Panc1 (cell line): ENCODE data around the gene ZNF248. TPM values are rescaled to one million over a fixed set of nuclear protein-coding genes. Genes with fewer than 3 reads are reported as not detected.

Source experiments
- ATAC-seq: fragments of 200-7000 bp; cut with Tn5 transposase; 2 replicates; pipeline ENCODE4 v1.9.1; 2020; ENCODE audit warnings: mild to moderate bottlenecking, moderate library complexity
- BruUV-seq: library from RNA; stranded (reverse); fragments of 400-500 nt; replicated peaks from 2 replicates; lab custom pipeline; 2021; lab: Mats Ljungman, UMichigan
- CTCF ChIA-PET: fragments of 300-600 bp; sonication (Branson Sonifier 250); formaldehyde crosslinking; loops from one replicate; lab custom pipeline; 2022; ENCODE audit warnings: antibody characterized with exemption; lab: Charles Lee
- POLR2A ChIA-PET: fragments of 300-600 bp; sonication (Branson Sonifier 250); formaldehyde crosslinking; loops from one replicate; lab custom pipeline; 2022; ENCODE audit warnings: antibody characterized with exemption; lab: Charles Lee
- DNase-seq: peaks from one replicate; pipeline ENCODE4 v3.0.0-alpha.2; 2010; ENCODE audit warnings: low read depth, low spot score
- H3K27ac ChIP-seq: 2 replicates; pipeline ENCODE4 v1.5.1; 2011; ENCODE audit warnings: mild to moderate bottlenecking, low read length, inconsistent platforms
- H3K27me3 ChIP-seq: fragments of 200-500 bp; sonication (Bioruptor generic); 2 replicates; pipeline ENCODE4 v1.6.0; 2014; ENCODE audit warnings: low read length, inconsistent platforms; ENCODE audit not compliant: control insufficient read depth, insufficient read depth
- H3K36me3 ChIP-seq: fragments of 200-500 bp; sonication (Bioruptor generic); 2 replicates; pipeline ENCODE4 v1.5.1; 2014; ENCODE audit warnings: inconsistent platforms, mild to moderate bottlenecking, low read length, moderate library complexity; ENCODE audit not compliant: control insufficient read depth, insufficient read depth
- H3K4me1 ChIP-seq: 2 replicates; pipeline ENCODE4 v1.5.1; 2011; ENCODE audit warnings: inconsistent platforms, mild to moderate bottlenecking, low read length, moderate library complexity; ENCODE audit not compliant: control insufficient read depth, insufficient read depth
- H3K4me3 ChIP-seq, 2 experiments: 2 replicates each; pipeline ENCODE4 v1.5.1; 2011 to 2012; ENCODE audit warnings: low read depth in 2 of 2, low read length in 2 of 2, mild to moderate bottlenecking in 2 of 2, inconsistent platforms in 1 of 2, moderate library complexity in 1 of 2
- H3K9me3 ChIP-seq: fragments of 200-500 bp; sonication (Bioruptor generic); 2 replicates; pipeline ENCODE4 v1.5.1; 2014; ENCODE audit warnings: low read depth, mild to moderate bottlenecking, inconsistent platforms, low read length, moderate library complexity; ENCODE audit not compliant: control insufficient read depth, insufficient read depth
- CTCF ChIP-seq: fragments of 450-650 bp; IDR thresholded peaks from 2 replicates; pipeline ENCODE4 v1.5.1; 2017; ENCODE audit warnings: mild to moderate bottlenecking
- POLR2AphosphoS5 ChIP-seq: IDR thresholded peaks from 2 replicates; pipeline ENCODE4 v1.6.1; 2012; ENCODE audit warnings: mild to moderate bottlenecking, low read depth, low read length, moderate library complexity
- REST ChIP-seq, 2 experiments: IDR thresholded peaks; 2 replicates each; pipeline ENCODE4 v1.6.1; 2011 to 2012; ENCODE audit warnings: low read depth in 2 of 2, control low read depth in 1 of 2, low read length in 1 of 2, mild to moderate bottlenecking in 1 of 2, moderate library complexity in 1 of 2; ENCODE audit not compliant: insufficient read depth in 1 of 2
- SIN3A ChIP-seq: IDR thresholded peaks from 2 replicates; pipeline ENCODE4 v1.6.1; 2012; ENCODE audit warnings: low read depth, mild to moderate bottlenecking, low read length, moderate library complexity, borderline replicate concordance; ENCODE audit not compliant: insufficient read depth
- TCF7L2 ChIP-seq: IDR thresholded peaks from 2 replicates; pipeline ENCODE4 v1.6.1; 2011; ENCODE audit warnings: mild to moderate bottlenecking, low read depth, low read length, inconsistent platforms
- in situ Hi-C: cut with HindIII; loops from 2 replicates; pipeline ENCODE4 v1.10.0; 2016; ENCODE audit warnings: low sequenced_read_pairs, low pct_unique_long_range_greater_than_20kb
- intact Hi-C: fragments of 100-400 bp; cut with micrococcal nuclease; formaldehyde crosslinking; loops from one replicate; pipeline ENCODE4 v1.10.0; 2022; ENCODE audit not compliant: unreplicated experiment
- total RNA-seq: library from RNA; stranded (reverse); gene quantifications from one replicate; pipeline ENCODE4 v1.2.1, GENCODE V29; 2021; ENCODE audit not compliant: unreplicated experiment

ZNF248 gene
- total RNA-seq, 1 experiment from 2014 or later, result 8.1 TPM

- BruUV-seq, result no TSS peak
- Histone ChIP-seq H3K9me3 (no peaks in the 10 kb centered on the region), H3K4me1 (peaks cover 3% of the 10 kb centered on the region; the same call in 1 of the 2 replicates), H3K27ac (no peak overlapping the region; the same call in 1 of the 2 replicates), H3K4me3 (peak overlapping the region; percentile 24 to 80; a peak in 2 of 4 replicates), H3K36me3 (no peaks in the 10 kb centered on the region; the same call in 1 of the 2 replicates), H3K27me3 (no peaks in the 10 kb centered on the region)
- TF ChIP-seq CTCF (no peak), POLR2AphosphoS5 (no peak), TCF7L2 (no peak), SIN3A (no peak), REST (IDR thresholded peaks at IDR 0.05; ENCODE audit: insufficient read depth in 1 of 2, low read depth in 2 of 2, low read length in 1 of 2) (no peak)
- ChIA-PET POLR2A (no interaction called here), CTCF (no interaction called here)
- no peak for ATAC-seq
- in situ Hi-C loops, result no loop called here
- intact Hi-C loops, result no loop called here
- DNase-seq, result no peak
These were observed 1.8 kb downstream of the ZNF248 start for GRCh38 chr10:37855636-37856035.

- Histone ChIP-seq H3K4me1 (peaks cover 3% of the 10 kb centered on the region; the same call in 1 of the 2 replicates), H3K4me3 (no peak overlapping the region), H3K36me3 (no peaks in the 10 kb centered on the region; the same call in 1 of the 2 replicates), H3K9me3 (no peaks in the 10 kb centered on the region), H3K27ac (no peak overlapping the region), H3K27me3 (no peaks in the 10 kb centered on the region)
- TF ChIP-seq CTCF, result no peak
- TF ChIP-seq TCF7L2, result no peak
- TF ChIP-seq REST (IDR thresholded peaks at IDR 0.05; ENCODE audit: insufficient read depth in 1 of 2, low read depth in 2 of 2, low read length in 1 of 2), result no peak
- TF ChIP-seq SIN3A, result no peak
- TF ChIP-seq POLR2AphosphoS5, result no peak
- POLR2A ChIA-PET, result no interaction called here
- CTCF ChIA-PET, result no interaction called here
- in situ Hi-C loops, result no loop called here
- BruUV-seq, result no TSS peak
- DNase-seq (no peak), ATAC-seq (no peak)
- intact Hi-C loops, result no loop called here
These were observed 2.8 kb downstream of the ZNF248 start for GRCh38 chr10:37854626-37855025.
